Suprapubic skin (tissue), 3 donors: Measurements from ENCODE around the gene CTU1.

ENCODE experiments used
- POLR2A ChIP-seq, 2 donors: fragments of 450-650 bp; IDR thresholded peaks; one replicate each; pipeline ENCODE4 v1.6.1; 2017; ENCODE audit warnings: antibody characterized with exemption in 2 of 2, mild to moderate bottlenecking in 2 of 2, moderate library complexity in 2 of 2
- TF ChIP-seq, protein P1 (sequence below), 2 donors: fragments of 200-600 bp in 1 of 2; fragments of 450-650 bp in 1 of 2; sonication (generic) in 1 of 2; IDR thresholded peaks; one replicate each; pipeline ENCODE4 v1.5.1; 2016 to 2019; ENCODE audit warnings: antibody characterized with exemption in 2 of 2, mild to moderate bottlenecking in 1 of 2, moderate library complexity in 1 of 2

DNA sequence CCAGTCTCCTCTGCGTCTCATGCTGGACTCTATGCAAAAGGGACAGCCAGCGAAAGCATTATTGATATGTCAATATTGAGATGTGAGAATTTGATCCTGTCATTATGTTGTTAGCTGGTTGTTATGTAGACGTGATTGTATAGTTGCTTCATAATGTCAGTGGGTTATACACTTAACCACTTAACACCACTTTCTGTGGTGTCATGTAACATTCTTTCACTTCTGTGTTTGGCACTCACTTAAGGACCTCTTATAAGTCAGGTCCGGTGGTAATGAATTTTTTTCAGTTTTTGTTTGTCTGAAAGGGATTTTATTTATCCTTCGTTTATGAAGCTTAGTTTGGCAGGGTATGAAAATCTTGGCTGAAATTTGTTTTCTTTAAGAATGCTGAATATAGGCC lies 26.8 kb upstream of the CTU1 start:
- no peak for TF ChIP-seq POLR2A (IDR thresholded peaks at IDR 0.05)
- TF ChIP-seq, protein P1, sequence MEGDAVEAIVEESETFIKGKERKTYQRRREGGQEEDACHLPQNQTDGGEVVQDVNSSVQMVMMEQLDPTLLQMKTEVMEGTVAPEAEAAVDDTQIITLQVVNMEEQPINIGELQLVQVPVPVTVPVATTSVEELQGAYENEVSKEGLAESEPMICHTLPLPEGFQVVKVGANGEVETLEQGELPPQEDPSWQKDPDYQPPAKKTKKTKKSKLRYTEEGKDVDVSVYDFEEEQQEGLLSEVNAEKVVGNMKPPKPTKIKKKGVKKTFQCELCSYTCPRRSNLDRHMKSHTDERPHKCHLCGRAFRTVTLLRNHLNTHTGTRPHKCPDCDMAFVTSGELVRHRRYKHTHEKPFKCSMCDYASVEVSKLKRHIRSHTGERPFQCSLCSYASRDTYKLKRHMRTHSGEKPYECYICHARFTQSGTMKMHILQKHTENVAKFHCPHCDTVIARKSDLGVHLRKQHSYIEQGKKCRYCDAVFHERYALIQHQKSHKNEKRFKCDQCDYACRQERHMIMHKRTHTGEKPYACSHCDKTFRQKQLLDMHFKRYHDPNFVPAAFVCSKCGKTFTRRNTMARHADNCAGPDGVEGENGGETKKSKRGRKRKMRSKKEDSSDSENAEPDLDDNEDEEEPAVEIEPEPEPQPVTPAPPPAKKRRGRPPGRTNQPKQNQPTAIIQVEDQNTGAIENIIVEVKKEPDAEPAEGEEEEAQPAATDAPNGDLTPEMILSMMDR (IDR thresholded peaks at IDR 0.05) = no peak
